GM13976 (cell line): Measurements from ENCODE around the gene TNS1.

Experiments
- DNase-seq: peaks from one replicate; pipeline ENCODE4 v3.0.0; 2012; ENCODE audit warnings: low spot score
- CTCF ChIP-seq: IDR thresholded peaks from 2 replicates; pipeline ENCODE4 v1.5.1; 2012; ENCODE audit warnings: borderline replicate concordance, mild to moderate bottlenecking; ENCODE audit not compliant: insufficient read depth; ENCODE audit errors: extremely low read depth, missing control alignments, control extremely low read depth
- in situ Hi-C: fragments of 300-500 bp; cut with MboI; formaldehyde crosslinking; loops from one replicate; pipeline ENCODE4 v1.12.0; 2022; ENCODE audit warnings: low sequenced_read_pairs, mixed read lengths, inconsistent platforms; ENCODE audit not compliant: unreplicated experiment

The TNS1 gene

GRCh38 chr2:218010140-218010983 lies 7.6 kb upstream of the TNS1 start:
- in situ Hi-C loops = no loop called here
- peak; percentile 28 for TF ChIP-seq CTCF
- peak; percentile 83 for DNase-seq

- no peak for TF ChIP-seq CTCF
- in situ Hi-C loops = no loop called here
- no peak for DNase-seq
These were observed 7.0 kb upstream of the TNS1 start for GRCh38 chr2:218009765-218010139.

- in situ Hi-C loops = no loop called here
- no peak for DNase-seq
- TF ChIP-seq CTCF = no peak
These were observed 6.4 kb upstream of the TNS1 start for GRCh38 chr2:218009231-218009630.

- no peak for DNase-seq
- in situ Hi-C loops = no loop called here
- TF ChIP-seq CTCF = no peak
These were observed 5.6 kb upstream of the TNS1 start for GRCh38 chr2:218008060-218009040.

- no peak for TF ChIP-seq CTCF
- no peak for DNase-seq
- in situ Hi-C loops = no loop called here
These were observed 3.9 kb upstream of the TNS1 start for GRCh38 chr2:218006741-218007140.

GRCh38 chr2:218005486-218005885 lies 2.7 kb upstream of the TNS1 start:
- in situ Hi-C loops = no loop called here
- no peak for DNase-seq
- no peak for TF ChIP-seq CTCF
